ENCODE measurements around the gene PLCB3. TPM values are rescaled to one million over a fixed set of nuclear protein-coding genes. Genes with fewer than 3 reads are reported as not detected.

PLCB3 gene
- total RNA-seq, 1 experiment from 2014 or later: 80.2 TPM

DNA sequence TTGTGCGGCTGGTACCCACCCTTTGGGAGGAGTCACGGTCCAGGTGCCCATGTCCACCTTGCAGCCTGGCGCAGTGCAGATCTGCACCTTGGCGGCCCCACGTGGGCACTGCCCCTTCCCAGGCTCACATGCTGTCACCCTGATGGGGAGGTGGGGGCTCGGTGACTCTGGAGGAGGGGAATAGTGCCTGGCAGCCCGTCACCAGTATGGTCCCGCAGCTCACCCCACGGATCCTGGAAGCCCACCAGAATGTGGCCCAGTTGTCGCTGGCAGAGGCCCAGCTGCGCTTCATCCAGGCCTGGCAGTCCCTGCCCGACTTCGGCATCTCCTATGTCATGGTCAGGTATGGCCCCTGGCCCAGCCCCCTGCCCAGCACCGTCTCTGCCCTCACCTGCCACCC, 30.5 kb upstream of the PLCB3 start:
- no peak overlapping the region for H3T11ph ChIP-seq (ENCODE audit: low read length)
- no peak overlapping the region for H3K4ac ChIP-seq (ENCODE audit: low read depth, low read length)
- no peak overlapping the region for H2AFZ ChIP-seq (ENCODE audit: low read length)
- no peak overlapping the region for H2BK12ac ChIP-seq (ENCODE audit: insufficient read length, low read depth, low read length)
- H2BK20ac ChIP-seq (ENCODE audit: low read depth, low read length, poor library complexity, severe bottlenecking): no peak overlapping the region
- H4K91ac ChIP-seq (ENCODE audit: insufficient read length, low read depth, low read length): no peak overlapping the region
- H4K8ac ChIP-seq (replicated peaks; ENCODE audit: insufficient read length, low read depth, low read length): no peak overlapping the region
- H4K5ac ChIP-seq (ENCODE audit: insufficient read length, low read depth, low read length): no peak overlapping the region
- no peaks in the 10 kb centered on the region for H3K9me3 Mint-ChIP-seq
- no peak overlapping the region for H3K27ac ChIP-seq (ENCODE audit: insufficient read length, low read depth, low read length)
- no peak for DNase-seq
- no peak overlapping the region for H2BK120ac ChIP-seq (ENCODE audit: low read depth, low read length, poor library complexity, severe bottlenecking)
- H3K23me2 ChIP-seq (ENCODE audit: insufficient read length, low read depth, low read length, poor library complexity, severe bottlenecking): peaks cover 5% of the 10 kb centered on the region
- no peak overlapping the region for H3K4me2 ChIP-seq (ENCODE audit: insufficient read depth, insufficient read length, low read length)
- no peak overlapping the region for H2AK5ac ChIP-seq (ENCODE audit: insufficient read length, low read length)
- no peak overlapping the region for H2BK5ac ChIP-seq (ENCODE audit: insufficient read length, low read length)
- no peaks in the 10 kb centered on the region for H3K79me1 ChIP-seq (ENCODE audit: insufficient read depth, low read depth, low read length, poor library complexity, severe bottlenecking)
- TF ChIP-seq, protein P1, sequence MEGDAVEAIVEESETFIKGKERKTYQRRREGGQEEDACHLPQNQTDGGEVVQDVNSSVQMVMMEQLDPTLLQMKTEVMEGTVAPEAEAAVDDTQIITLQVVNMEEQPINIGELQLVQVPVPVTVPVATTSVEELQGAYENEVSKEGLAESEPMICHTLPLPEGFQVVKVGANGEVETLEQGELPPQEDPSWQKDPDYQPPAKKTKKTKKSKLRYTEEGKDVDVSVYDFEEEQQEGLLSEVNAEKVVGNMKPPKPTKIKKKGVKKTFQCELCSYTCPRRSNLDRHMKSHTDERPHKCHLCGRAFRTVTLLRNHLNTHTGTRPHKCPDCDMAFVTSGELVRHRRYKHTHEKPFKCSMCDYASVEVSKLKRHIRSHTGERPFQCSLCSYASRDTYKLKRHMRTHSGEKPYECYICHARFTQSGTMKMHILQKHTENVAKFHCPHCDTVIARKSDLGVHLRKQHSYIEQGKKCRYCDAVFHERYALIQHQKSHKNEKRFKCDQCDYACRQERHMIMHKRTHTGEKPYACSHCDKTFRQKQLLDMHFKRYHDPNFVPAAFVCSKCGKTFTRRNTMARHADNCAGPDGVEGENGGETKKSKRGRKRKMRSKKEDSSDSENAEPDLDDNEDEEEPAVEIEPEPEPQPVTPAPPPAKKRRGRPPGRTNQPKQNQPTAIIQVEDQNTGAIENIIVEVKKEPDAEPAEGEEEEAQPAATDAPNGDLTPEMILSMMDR (conservative IDR thresholded peaks at IDR 0.05): no peak
- no peaks in the 10 kb centered on the region for H4K20me1 ChIP-seq (ENCODE audit: control insufficient read depth, insufficient read depth, insufficient read length)
- no peaks in the 10 kb centered on the region for H3K79me2 ChIP-seq (ENCODE audit: insufficient read depth, low read length)
- H3K27ac Mint-ChIP-seq: no peak overlapping the region
- no peaks in the 10 kb centered on the region for H3K9me3 ChIP-seq (ENCODE audit: control insufficient read depth, low read depth, low read length)
- no peak overlapping the region for H3K4me3 Mint-ChIP-seq
- H3K27me3 ChIP-seq (ENCODE audit: insufficient read depth, low read length): no peaks in the 10 kb centered on the region
- WGBS (ENCODE audit: extremely low coverage, insufficient read length, low lambda C conversion rate): no CpG with 5 or more reads among the region's 14 CpGs
- peaks cover 0 to 34% (median 14%) of the 10 kb centered on the region in 3 experiments; a peak in 5 of 7 replicates for H3K36me3 Mint-ChIP-seq (ENCODE audit: insufficient read depth in 1 of 3, low read depth in 3 of 3)
- H3K14ac ChIP-seq (ENCODE audit: insufficient read depth, low read length): no peak overlapping the region
- no peak overlapping the region for H2BK15ac ChIP-seq (ENCODE audit: low read depth, low read length)
- H3K56ac ChIP-seq (ENCODE audit: insufficient read length, low read depth, low read length): no peak overlapping the region
- H3K23ac ChIP-seq (ENCODE audit: insufficient read length, low read depth, low read length): no peak overlapping the region
- H3K18ac ChIP-seq (ENCODE audit: insufficient read length, low read depth, low read length): no peak overlapping the region
- no peaks in the 10 kb centered on the region; the same call in 1 of the 2 replicates for H3K27me3 Mint-ChIP-seq (ENCODE audit: low read depth)
- H3K9ac ChIP-seq (ENCODE audit: extremely low read depth, insufficient read length, low read length): no peak overlapping the region
- H3K4me1 Mint-ChIP-seq: peaks cover 8 to 11% of the 10 kb centered on the region in 2 experiments
- no peaks in the 10 kb centered on the region for H3K4me1 ChIP-seq (ENCODE audit: insufficient read depth, low read length)

All from H9 (cell line).